ENCODE data around the gene PNLIPRP1.

Gene PNLIPRP1

DNA sequence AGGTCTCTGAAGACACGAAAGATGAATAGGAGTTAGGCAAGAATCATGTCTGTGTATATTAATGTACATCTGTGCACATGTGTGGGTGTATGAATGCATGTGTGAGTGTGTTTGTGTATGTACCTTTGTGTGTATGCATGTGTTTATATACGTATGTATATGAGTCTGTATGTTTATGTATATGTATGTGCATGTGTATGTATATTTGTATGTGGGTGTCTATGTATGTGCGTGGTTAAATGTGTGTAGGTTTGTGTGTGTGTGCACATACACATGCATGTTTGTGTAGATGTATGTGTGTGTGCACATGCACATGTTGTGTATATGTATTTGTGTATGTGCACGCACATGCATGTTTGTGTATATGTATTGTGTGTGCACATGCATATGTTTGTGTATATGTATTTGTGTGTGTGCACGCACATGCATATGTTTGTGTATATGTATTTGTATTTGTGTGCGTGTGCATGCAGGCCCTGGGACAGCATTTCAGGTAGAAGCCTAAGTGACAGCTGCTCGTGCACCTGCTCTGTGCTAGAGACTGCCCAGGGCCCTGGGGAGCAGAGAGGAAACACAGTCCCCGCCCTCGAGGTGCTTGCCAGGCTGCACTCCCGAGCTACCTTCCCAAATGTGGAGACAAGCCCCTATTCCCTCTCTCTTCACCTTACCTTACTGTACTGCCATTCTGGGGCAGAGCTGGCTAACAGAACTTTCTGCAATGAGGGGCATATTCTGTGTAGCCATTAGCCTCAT lies 12.1 kb downstream of the PNLIPRP1 start:
- H3K4me2 ChIP-seq (ENCODE audit: insufficient read depth, low read length) = no peak overlapping the region
- no peaks in the 10 kb centered on the region for H3K79me2 ChIP-seq (ENCODE audit: insufficient read depth, low read length)
- no peaks in the 10 kb centered on the region for H4K20me1 ChIP-seq (ENCODE audit: insufficient read depth, low read length)
- no peak overlapping the region for H2AFZ ChIP-seq (ENCODE audit: low read depth, low read length)
- no peak overlapping the region for H3K9ac ChIP-seq (ENCODE audit: low read depth, low read length)
- TF ChIP-seq, protein P1, sequence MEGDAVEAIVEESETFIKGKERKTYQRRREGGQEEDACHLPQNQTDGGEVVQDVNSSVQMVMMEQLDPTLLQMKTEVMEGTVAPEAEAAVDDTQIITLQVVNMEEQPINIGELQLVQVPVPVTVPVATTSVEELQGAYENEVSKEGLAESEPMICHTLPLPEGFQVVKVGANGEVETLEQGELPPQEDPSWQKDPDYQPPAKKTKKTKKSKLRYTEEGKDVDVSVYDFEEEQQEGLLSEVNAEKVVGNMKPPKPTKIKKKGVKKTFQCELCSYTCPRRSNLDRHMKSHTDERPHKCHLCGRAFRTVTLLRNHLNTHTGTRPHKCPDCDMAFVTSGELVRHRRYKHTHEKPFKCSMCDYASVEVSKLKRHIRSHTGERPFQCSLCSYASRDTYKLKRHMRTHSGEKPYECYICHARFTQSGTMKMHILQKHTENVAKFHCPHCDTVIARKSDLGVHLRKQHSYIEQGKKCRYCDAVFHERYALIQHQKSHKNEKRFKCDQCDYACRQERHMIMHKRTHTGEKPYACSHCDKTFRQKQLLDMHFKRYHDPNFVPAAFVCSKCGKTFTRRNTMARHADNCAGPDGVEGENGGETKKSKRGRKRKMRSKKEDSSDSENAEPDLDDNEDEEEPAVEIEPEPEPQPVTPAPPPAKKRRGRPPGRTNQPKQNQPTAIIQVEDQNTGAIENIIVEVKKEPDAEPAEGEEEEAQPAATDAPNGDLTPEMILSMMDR (IDR thresholded peaks at IDR 0.05; ENCODE audit: borderline replicate concordance, extremely low read depth, low read length, poor library complexity, severe bottlenecking) = no peak
- no peak for TF ChIP-seq EZH2 (IDR thresholded peaks at IDR 0.05; ENCODE audit: borderline replicate concordance, low read depth, low read length, severe bottlenecking)
- no peaks in the 10 kb centered on the region for H3K36me3 ChIP-seq (ENCODE audit: insufficient read depth, low read length)
- H3K27me3 ChIP-seq (ENCODE audit: insufficient read depth, low read length, poor library complexity) = no peaks in the 10 kb centered on the region
- no peaks in the 10 kb centered on the region for H3K4me1 ChIP-seq (ENCODE audit: insufficient read depth, low read length)
- DNase-seq (no peak), ATAC-seq (ENCODE audit: insufficient read depth, low read depth) (no peak)
- no peak overlapping the region for H3K4me3 ChIP-seq (ENCODE audit: low read depth in 1 of 2, low read length in 2 of 2)
- H3K9me3 ChIP-seq (ENCODE audit: insufficient read depth, low read length, severe bottlenecking) = no peaks in the 10 kb centered on the region
- H3K27ac ChIP-seq (ENCODE audit: low read length) = no peak overlapping the region

DNA sequence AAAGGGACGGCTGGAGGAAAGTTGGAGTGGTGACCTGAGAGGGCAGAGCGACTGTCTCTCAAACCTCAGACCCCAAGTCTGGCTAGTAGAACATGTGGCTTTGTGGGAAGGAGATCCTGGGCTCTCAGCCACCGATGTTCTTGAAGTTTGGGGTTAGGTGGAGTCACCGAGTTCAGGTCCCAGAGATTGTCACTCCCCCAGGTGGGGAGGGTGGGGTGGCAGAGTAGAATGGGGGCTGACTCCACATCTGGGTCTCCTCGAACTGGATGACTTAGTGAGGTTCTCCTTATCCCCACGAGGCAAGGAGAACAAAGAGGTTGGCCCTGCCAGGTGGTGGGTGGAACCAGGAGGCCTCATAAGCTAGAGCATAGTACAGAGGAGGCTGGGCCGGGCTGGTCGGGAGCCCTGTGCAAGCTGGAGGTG lies 15.3 kb downstream of the PNLIPRP1 start:
- TF ChIP-seq, protein P1 (IDR thresholded peaks at IDR 0.05; ENCODE audit: borderline replicate concordance, extremely low read depth, low read length, poor library complexity, severe bottlenecking) = no peak
- TF ChIP-seq EZH2 (IDR thresholded peaks at IDR 0.05; ENCODE audit: borderline replicate concordance, low read depth, low read length, severe bottlenecking) = no peak
- Histone ChIP-seq H3K9ac (ENCODE audit: low read depth, low read length) (no peak overlapping the region), H3K36me3 (ENCODE audit: insufficient read depth, low read length) (no peaks in the 10 kb centered on the region), H2AFZ (ENCODE audit: low read depth, low read length) (no peak overlapping the region), H3K4me2 (ENCODE audit: insufficient read depth, low read length) (no peak overlapping the region), H3K27me3 (ENCODE audit: insufficient read depth, low read length, poor library complexity) (no peaks in the 10 kb centered on the region), H3K4me1 (ENCODE audit: insufficient read depth, low read length) (no peaks in the 10 kb centered on the region), H3K79me2 (ENCODE audit: insufficient read depth, low read length) (no peaks in the 10 kb centered on the region), H4K20me1 (ENCODE audit: insufficient read depth, low read length) (no peaks in the 10 kb centered on the region), H3K4me3 (ENCODE audit: low read depth in 1 of 2, low read length in 2 of 2) (no peak overlapping the region), H3K9me3 (ENCODE audit: insufficient read depth, low read length, severe bottlenecking) (no peaks in the 10 kb centered on the region), H3K27ac (ENCODE audit: low read length) (no peak overlapping the region)
- DNase-seq = no peak
- no peak for ATAC-seq (ENCODE audit: insufficient read depth, low read depth)

DNA sequence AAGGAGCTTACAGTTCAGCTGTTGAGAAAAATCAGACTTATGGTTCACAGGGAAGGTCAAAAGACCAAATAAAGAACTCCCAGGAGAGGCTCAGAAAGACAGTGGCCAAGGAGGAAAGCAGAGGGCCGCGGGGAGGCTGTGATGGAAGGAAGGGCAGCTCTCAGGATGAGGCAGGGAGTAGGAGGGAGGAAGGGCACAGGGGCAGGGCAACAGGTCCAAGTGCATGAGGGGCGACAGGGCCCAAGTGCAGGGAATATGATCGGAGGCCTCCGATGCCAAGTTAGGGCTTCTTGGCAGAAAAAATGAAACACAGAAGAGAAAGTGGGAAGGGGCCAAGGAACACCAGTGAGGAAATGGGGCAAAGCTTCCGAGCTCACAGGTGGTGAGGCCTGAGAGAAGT lies 16.6 kb downstream of the PNLIPRP1 start:
- Histone ChIP-seq H4K20me1 (ENCODE audit: insufficient read depth, low read length) (no peaks in the 10 kb centered on the region), H2AFZ (ENCODE audit: low read depth, low read length) (no peak overlapping the region), H3K4me1 (ENCODE audit: insufficient read depth, low read length) (no peaks in the 10 kb centered on the region), H3K9ac (ENCODE audit: low read depth, low read length) (no peak overlapping the region), H3K4me2 (ENCODE audit: insufficient read depth, low read length) (no peak overlapping the region), H3K27ac (ENCODE audit: low read length) (no peak overlapping the region), H3K27me3 (ENCODE audit: insufficient read depth, low read length, poor library complexity) (no peaks in the 10 kb centered on the region), H3K79me2 (ENCODE audit: insufficient read depth, low read length) (no peaks in the 10 kb centered on the region), H3K4me3 (ENCODE audit: low read depth in 1 of 2, low read length in 2 of 2) (no peak overlapping the region), H3K9me3 (ENCODE audit: insufficient read depth, low read length, severe bottlenecking) (no peaks in the 10 kb centered on the region), H3K36me3 (ENCODE audit: insufficient read depth, low read length) (no peaks in the 10 kb centered on the region)
- TF ChIP-seq, protein P1 (IDR thresholded peaks at IDR 0.05; ENCODE audit: borderline replicate concordance, extremely low read depth, low read length, poor library complexity, severe bottlenecking) = no peak
- no peak for TF ChIP-seq EZH2 (IDR thresholded peaks at IDR 0.05; ENCODE audit: borderline replicate concordance, low read depth, low read length, severe bottlenecking)
- ATAC-seq (ENCODE audit: insufficient read depth, low read depth) (no peak), DNase-seq (no peak)
